IPS DF 19.7 (cell line): ENCODE results near the gene HNRNPA2B1.
"Not testable (repeated sequence)": the region's sequence is repeated elsewhere in the genome, so short reads cannot be mapped to it uniquely, and the experiment has no call there.

ENCODE experiments used
- DNase-seq: peaks from one replicate; pipeline ENCODE4 v3.0.0-alpha.2; 2013; ENCODE audit warnings: low read depth, low spot score

The HNRNPA2B1 gene

GRCh38 chr7:26185131-26185843, 15.3 kb downstream of the HNRNPA2B1 start:
- DNase-seq = no peak

GRCh38 chr7:26184281-26185101, 16.1 kb downstream of the HNRNPA2B1 start:
- DNase-seq = not testable (repeated sequence)

GRCh38 chr7:26183545-26184280, 16.8 kb downstream of the HNRNPA2B1 start:
- DNase-seq = no peak

- DNase-seq = no peak
Measured at GRCh38 chr7:26182706-26183105, 17.8 kb downstream of the HNRNPA2B1 start.

- DNase-seq = no peak
Measured at GRCh38 chr7:26182283-26182682, 18.3 kb downstream of the HNRNPA2B1 start.

- DNase-seq = no peak
Measured at GRCh38 chr7:26181474-26182227, 18.9 kb downstream of the HNRNPA2B1 start.

- DNase-seq = no peak
Measured at GRCh38 chr7:26180792-26181198, 19.8 kb downstream of the HNRNPA2B1 start.

- DNase-seq = no peak
Measured at GRCh38 chr7:26179826-26180497, 20.6 kb downstream of the HNRNPA2B1 start.

GRCh38 chr7:26179422-26179821, 21.1 kb downstream of the HNRNPA2B1 start:
- no peak for DNase-seq

GRCh38 chr7:26178272-26178960, 22.1 kb downstream of the HNRNPA2B1 start:
- DNase-seq = no peak

GRCh38 chr7:26177269-26177668, 23.3 kb downstream of the HNRNPA2B1 start:
- DNase-seq = not testable (repeated sequence)

GRCh38 chr7:26176696-26177095, 23.9 kb downstream of the HNRNPA2B1 start:
- DNase-seq = not testable (repeated sequence)

- DNase-seq = not testable (repeated sequence)
Measured at GRCh38 chr7:26175903-26176302, 24.6 kb downstream of the HNRNPA2B1 start.

- DNase-seq = no peak
Measured at GRCh38 chr7:26172048-26172447, 28.5 kb downstream of the HNRNPA2B1 start.

- no peak for DNase-seq
Measured at GRCh38 chr7:26171601-26172000, 28.9 kb downstream of the HNRNPA2B1 start.

- no peak for DNase-seq
Measured at GRCh38 chr7:26170663-26171062, 29.9 kb downstream of the HNRNPA2B1 start.

GRCh38 chr7:26169271-26169670, 31.3 kb downstream of the HNRNPA2B1 start:
- no peak for DNase-seq

- no peak for DNase-seq
Measured at GRCh38 chr7:26168458-26169023, 32.0 kb downstream of the HNRNPA2B1 start.

GRCh38 chr7:26167303-26167934, 33.1 kb downstream of the HNRNPA2B1 start:
- no peak for DNase-seq
